HepG2 (cell line): ENCODE results near the gene SLC9A4. TPM values are rescaled to one million over a fixed set of nuclear protein-coding genes. Genes with fewer than 3 reads are reported as not detected.

ENCODE experiments used
- ATAC-seq: fragments of 200-7000 bp; cut with Tn5 transposase; 3 replicates; pipeline ENCODE4 v1.9.1; 2020; ENCODE audit warnings: mild to moderate bottlenecking, moderate library complexity
- BruUV-seq: library from RNA; stranded (reverse); fragments of 400-500 nt; replicated peaks from 2 replicates; lab custom pipeline; 2021; lab: Mats Ljungman, UMichigan
- CTCF ChIA-PET: fragments of 300-600 bp; formaldehyde crosslinking; extraction: SDS; loops from one replicate; lab custom pipeline; 2021; ENCODE audit warnings: low total read pairs, inconsistent platforms, low intra/inter-chr PET ratio; lab: Yijun Ruan, JAX
- POLR2A ChIA-PET: fragments of 350-600 bp; sonication (Branson Sonifier 250); formaldehyde crosslinking; loops from one replicate; lab custom pipeline; 2020; ENCODE audit warnings: antibody characterized with exemption, inconsistent platforms; lab: Yijun Ruan, JAX
- DNase-seq: peaks from one replicate; pipeline ENCODE4 v3.0.0-alpha.2; 2015; ENCODE audit warnings: low spot score
- FAIRE-seq: peaks from 3 replicates; lab custom pipeline; 2011; peaks lifted over from hg19 to GRCh38; lab: Jason Lieb, UNC
- H2AFZ ChIP-seq: one replicate; pipeline ENCODE4 v1.6.1; 2011; ENCODE audit warnings: low read length, inconsistent platforms
- H3K27ac ChIP-seq: fragments of 300-600 bp; 3 replicates; pipeline ENCODE4 v1.8.0; 2011; ENCODE audit warnings: mixed run types, mild to moderate bottlenecking, mixed read lengths, low read length, inconsistent platforms; ENCODE audit not compliant: insufficient read depth; ENCODE audit errors: extremely low read length
- H3K27me3 ChIP-seq, 2 experiments: fragments of 200-600 bp in 1 of 2; 2 replicates in 1 of 2; 3 replicates in 1 of 2; pipeline versions ENCODE4 v1.6.0 to v1.8.0; 2011; ENCODE audit warnings: low read length in 2 of 2, mild to moderate bottlenecking in 2 of 2, moderate library complexity in 2 of 2, inconsistent platforms in 1 of 2; ENCODE audit not compliant: insufficient read depth in 2 of 2, control insufficient read depth in 1 of 2
- H3K36me3 ChIP-seq, 2 experiments: fragments of 200-600 bp in 1 of 2; replicated peaks in 1 of 2; 2 replicates in 1 of 2; 3 replicates in 1 of 2; pipeline versions ENCODE4 v1.5.1 to v1.8.0; 2011; ENCODE audit warnings: low read length in 2 of 2, inconsistent platforms in 1 of 2; ENCODE audit not compliant: insufficient read depth in 2 of 2, control insufficient read depth in 1 of 2
- H3K4me1 ChIP-seq: 2 replicates; pipeline ENCODE4 v1.5.1; 2012; ENCODE audit warnings: low read length, inconsistent platforms; ENCODE audit not compliant: insufficient read depth
- H3K4me2 ChIP-seq: 2 replicates; pipeline ENCODE4 v1.6.0; 2011; ENCODE audit warnings: low read depth, low read length, inconsistent platforms
- H3K4me3 ChIP-seq, 3 experiments: fragments of 200-600 bp in 1 of 3; sonication (generic), shearing (Covaris generic) in 1 of 3; replicated peaks in 1 of 3; 2 replicates each; pipeline ENCODE4 v1.5.1; 2011 to 2016; ENCODE audit warnings: low read length in 3 of 3, inconsistent platforms in 2 of 3, low read depth in 2 of 3, mild to moderate bottlenecking in 2 of 3, control low read depth in 1 of 3, mixed read lengths in 1 of 3; ENCODE audit not compliant: insufficient read depth in 1 of 3
- H3K79me2 ChIP-seq: one replicate; pipeline ENCODE4 v1.6.1; 2011; ENCODE audit warnings: low read length, inconsistent platforms; ENCODE audit not compliant: insufficient read depth
- H3K9ac ChIP-seq: 2 replicates; pipeline ENCODE4 v1.6.0; 2011; ENCODE audit warnings: mild to moderate bottlenecking, low read depth, low read length, inconsistent platforms; ENCODE audit not compliant: insufficient read depth
- H3K9me3 ChIP-seq: 2 replicates; pipeline ENCODE4 v1.5.1; 2012; ENCODE audit warnings: mild to moderate bottlenecking, low read length
- H4K20me1 ChIP-seq: 2 replicates; pipeline ENCODE4 v1.6.0; 2011; ENCODE audit warnings: inconsistent platforms, mild to moderate bottlenecking, low read length, moderate library complexity; ENCODE audit not compliant: insufficient read depth
- CREB1 ChIP-seq, 2 experiments: fragments of 450-650 bp in 1 of 2; IDR thresholded peaks; 2 replicates each; pipeline ENCODE4 v1.6.1; 2016 to 2017; ENCODE audit warnings: control low read depth in 1 of 2, mild to moderate bottlenecking in 1 of 2, missing compliant biosample characterization in 1 of 2, missing genetic modification characterization in 1 of 2
- HNRNPUL1 ChIP-seq: fragments of 200-400 bp; formaldehyde crosslinking; IDR thresholded peaks from 2 replicates; pipeline ENCODE4 v1.6.1; 2017; ENCODE audit warnings: low read depth, mild to moderate bottlenecking, low read length, moderate library complexity
- NR2F1 ChIP-seq, 2 experiments: fragments of 450-650 bp in 1 of 2; formaldehyde crosslinking in 1 of 2; IDR thresholded peaks; 2 replicates each; pipeline versions ENCODE4 v1.5.0 to v1.6.1; 2016 to 2020; ENCODE audit warnings: mild to moderate bottlenecking in 1 of 2, missing compliant biosample characterization in 1 of 2, missing genetic modification reagents in 1 of 2, moderate library complexity in 1 of 2
- SIN3B ChIP-seq: fragments of 150-350 bp; IDR thresholded peaks from 2 replicates; pipeline ENCODE4 v1.6.1; 2014; ENCODE audit warnings: low read length
- SPEN ChIP-seq: sonication (generic); formaldehyde crosslinking; IDR thresholded peaks from 2 replicates; pipeline ENCODE4 v1.5.1; 2020; ENCODE audit warnings: low read depth, mild to moderate bottlenecking, missing genetic modification reagents
- ZNF282 ChIP-seq: fragments of 450-650 bp; IDR thresholded peaks from 2 replicates; pipeline ENCODE4 v1.6.1; 2018; ENCODE audit not compliant: partially characterized antibody
- ZNF414 ChIP-seq: sonication (generic); formaldehyde crosslinking; IDR thresholded peaks from 2 replicates; pipeline ENCODE4 v1.5.0; 2020; ENCODE audit warnings: missing genetic modification reagents
- ZNF747 ChIP-seq: sonication (generic); formaldehyde crosslinking; IDR thresholded peaks from 2 replicates; pipeline ENCODE4 v1.8.1; 2023; ENCODE audit warnings: missing genetic modification reagents, mild to moderate bottlenecking, borderline replicate concordance
- ZNF749 ChIP-seq: sonication (generic); formaldehyde crosslinking; IDR thresholded peaks from 2 replicates; pipeline ENCODE4 v1.8.0; 2022; ENCODE audit warnings: mild to moderate bottlenecking, missing genetic modification reagents, moderate library complexity, borderline replicate concordance
- ZSCAN9 ChIP-seq: IDR thresholded peaks from 2 replicates; pipeline ENCODE4 v1.6.1; 2016; ENCODE audit warnings: borderline replicate concordance
- WGBS: methylation state at CpG from one replicate; pipeline ENCODE4 v1.1.6; 2017; ENCODE audit warnings: low lambda C conversion rate; 5-methylcytosine and 5-hydroxymethylcytosine counted together
- in situ Hi-C: cut with HindIII; loops from 2 replicates; pipeline ENCODE4 v1.10.0; 2017; ENCODE audit warnings: low pct_unique_long_range_greater_than_20kb; ENCODE audit not compliant: extremely low pct_ligation_motif_present
- intact Hi-C: fragments of 100-400 bp; cut with micrococcal nuclease; formaldehyde crosslinking; loops from one replicate; pipeline ENCODE4 v1.10.0; 2022; ENCODE audit not compliant: unreplicated experiment
- polyA plus RNA-seq, 8 experiments: library from polyadenylated mRNA; depleted of rRNA in 3 of 8; stranded (reverse) in 7 of 8; unstranded in 1 of 8; fragments of >200 nt; fragmentation: Illumina TruSeq in 4 of 8; extraction: Trizol in 4 of 8; gene quantifications; 2 replicates each; pipeline versions ENCODE4 v1.2.1 to v1.2.3, GENCODE V29; 2011 to 2016; ENCODE audit warnings: low read depth in 4 of 8, missing spikeins in 1 of 8, mixed read lengths in 1 of 8; ENCODE audit not compliant: insufficient read depth in 1 of 8
- total RNA-seq, 5 experiments: library from RNA; depleted of rRNA; stranded (reverse); fragments of >200 nt; fragmentation: Illumina TruSeq; extraction: Trizol; gene quantifications; 2 replicates each; pipeline ENCODE4 v1.2.3, GENCODE V29; 2016; ENCODE audit warnings: low read depth in 1 of 5
- TF ChIP-seq, protein P1 (sequence below): sonication (generic); formaldehyde crosslinking; IDR thresholded peaks from 2 replicates; pipeline ENCODE4 v1.4.0; 2020; ENCODE audit warnings: missing genetic modification reagents

Gene SLC9A4
- total and polyA plus RNA-seq, 2 of the 13 experiments (the other 11 are each of a cell fraction or from before 2014, with no cell fraction given): not detected

GRCh38 chr2:102423368-102423767 lies 49.7 kb upstream of the SLC9A4 start:
- Histone ChIP-seq H3K4me3 (no peak overlapping the region), H3K36me3 (no peaks in the 10 kb centered on the region)
- no peak for TF ChIP-seq ZNF282
- no peak for TF ChIP-seq NR2F1 (CRISPR knock-in tag; IDR thresholded peaks at IDR 0.05)
- TF ChIP-seq ZNF749 (CRISPR knock-in tag): no peak
- no peak for TF ChIP-seq ZNF414 (CRISPR knock-in tag)
- TF ChIP-seq SPEN: no peak
- no peak for TF ChIP-seq CREB1 (IDR thresholded peaks at IDR 0.05)
- TF ChIP-seq CREB1 (CRISPR knock-in tag; IDR thresholded peaks at IDR 0.05): no peak
- TF ChIP-seq SIN3B: no peak
- no peak for TF ChIP-seq HNRNPUL1
- TF ChIP-seq, protein P1, sequence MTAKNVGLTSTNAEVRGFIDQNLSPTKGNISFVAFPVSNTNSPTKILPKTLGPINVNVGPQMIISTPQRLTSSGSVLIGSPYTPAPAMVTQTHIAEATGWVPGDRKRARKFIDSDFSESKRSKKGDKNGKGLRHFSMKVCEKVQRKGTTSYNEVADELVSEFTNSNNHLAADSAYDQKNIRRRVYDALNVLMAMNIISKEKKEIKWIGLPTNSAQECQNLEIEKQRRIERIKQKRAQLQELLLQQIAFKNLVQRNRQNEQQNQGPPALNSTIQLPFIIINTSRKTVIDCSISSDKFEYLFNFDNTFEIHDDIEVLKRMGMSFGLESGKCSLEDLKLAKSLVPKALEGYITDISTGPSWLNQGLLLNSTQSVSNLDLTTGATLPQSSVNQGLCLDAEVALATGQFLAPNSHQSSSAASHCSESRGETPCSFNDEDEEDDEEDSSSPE (CRISPR knock-in tag): no peak
- TF ChIP-seq ZNF747 (CRISPR knock-in tag): no peak
- no peak for TF ChIP-seq ZSCAN9 (CRISPR knock-in tag)
- TF ChIP-seq, all 625 proteins: peak for 0
- H3K79me2 ChIP-seq: no peaks in the 10 kb centered on the region
- no peak overlapping the region for H3K27ac ChIP-seq
- H3K9me3 ChIP-seq: no peaks in the 10 kb centered on the region
- 0% methylated on average over 2 of the region's 2 CpGs for WGBS
- H4K20me1 ChIP-seq: no peaks in the 10 kb centered on the region
- no TSS peak for BruUV-seq
- peaks cover 2 to 32% of the 10 kb centered on the region in 2 experiments; a peak in 3 of 5 replicates for H3K27me3 ChIP-seq
- no peak for DNase-seq
- in situ Hi-C loops (no loop called here), intact Hi-C loops (no loop called here)
- ChIA-PET POLR2A (no interaction called here), CTCF (no interaction called here)
- no peak for ATAC-seq
- H3K4me1 ChIP-seq: no peaks in the 10 kb centered on the region
- H2AFZ ChIP-seq: no peak overlapping the region
- FAIRE-seq: no peak
- H3K4me2 ChIP-seq: no peak overlapping the region
- no peak overlapping the region for H3K9ac ChIP-seq
